Gastroesophageal sphincter (tissue), 4 donors: ENCODE data around the gene SHISAL2A. TPM values are rescaled to one million over a fixed set of nuclear protein-coding genes. Genes with fewer than 3 reads are reported as not detected.

Experiments used
- ATAC-seq: fragments of 150-250 bp; one replicate; pipeline ENCODE4 v1.9.1; 2016; ENCODE audit warnings: mild to moderate bottlenecking, moderate library complexity
- H3K27ac ChIP-seq, 4 donors: fragments of 200-600 bp; sonication (generic) in 3 of 4; 1 replicate in 3 of 4; 2 replicates in 1 of 4; pipeline ENCODE4 v1.5.1; 2016 to 2019
- H3K27me3 ChIP-seq: fragments of 200-600 bp; sonication (generic); one replicate; pipeline ENCODE4 v1.5.1; 2019
- H3K36me3 ChIP-seq, 2 donors: fragments of 200-600 bp; sonication (generic); one replicate each; pipeline ENCODE4 v1.5.1; 2019; ENCODE audit warnings: control low read depth in 1 of 2
- H3K4me1 ChIP-seq, 3 donors: fragments of 200-600 bp; sonication (generic); 1 replicate in 2 of 3; 2 replicates in 1 of 3; pipeline ENCODE4 v1.5.1; 2016 to 2019; ENCODE audit warnings: control low read depth in 2 of 3
- H3K4me3 ChIP-seq, 2 donors: fragments of 200-600 bp; sonication (generic); one replicate each; pipeline ENCODE4 v1.5.1; 2019; ENCODE audit warnings: mild to moderate bottlenecking in 1 of 2, moderate library complexity in 1 of 2
- H3K9me3 ChIP-seq, 3 donors: fragments of 200-600 bp; sonication (generic); one replicate each; pipeline ENCODE4 v1.5.1; 2017 to 2019; ENCODE audit warnings: control low read depth in 2 of 3
- CTCF ChIP-seq, 4 experiments: fragments of 200-600 bp in 2 of 4; fragments of 450-650 bp in 2 of 4; sonication (generic) in 1 of 4; IDR thresholded peaks; one replicate each; pipeline ENCODE4 v1.5.1; 2017 to 2019; ENCODE audit warnings: antibody characterized with exemption in 4 of 4, mild to moderate bottlenecking in 2 of 4, moderate library complexity in 2 of 4
- EP300 ChIP-seq: sonication (generic); formaldehyde crosslinking; IDR thresholded peaks from one replicate; pipeline ENCODE4 v1.6.1; 2017; ENCODE audit warnings: antibody characterized with exemption, mild to moderate bottlenecking
- POLR2A ChIP-seq, 2 donors: fragments of 450-650 bp; IDR thresholded peaks; one replicate each; pipeline ENCODE4 v1.6.1; 2017; ENCODE audit warnings: antibody characterized with exemption in 2 of 2, mild to moderate bottlenecking in 2 of 2, moderate library complexity in 1 of 2
- POLR2AphosphoS5 ChIP-seq: sonication (generic); formaldehyde crosslinking; IDR thresholded peaks from one replicate; pipeline ENCODE4 v1.6.1; 2017; ENCODE audit warnings: antibody characterized with exemption
- whole genome bisulfite sequencing, 2 donors: methylation state at CpG; one replicate each; pipeline ENCODE4 v1.1.5; 2018; ENCODE audit warnings: low coverage in 1 of 2; 5-methylcytosine and 5-hydroxymethylcytosine counted together
- total RNA-seq, 4 donors: library from RNA; depleted of rRNA; stranded (reverse); fragments of >200 nt; gene quantifications; one replicate each; pipeline ENCODE4 v1.1.0, GENCODE V29; 2016

The SHISAL2A gene
- total RNA-seq, 4 donors from 2014 or later: not detected

- peak within 1 kb of the TSS; percentile 49 to 89 (median 85) for H3K27ac ChIP-seq
- peak; percentile 87 for ATAC-seq
- H3K9me3 ChIP-seq: no peaks in the 10 kb centered on the region
- peaks cover 0 to 22% (median 0%) of the 10 kb centered on the region in 3 donors for H3K4me1 ChIP-seq
- H3K27me3 ChIP-seq: no peaks in the 10 kb centered on the region
- 0 to 2% methylated on average over 10 to 17 of the region's 68 CpGs for WGBS, 2 donors
- TF ChIP-seq EP300 (no peak), POLR2AphosphoS5 (peak; percentile 42), CTCF (IDR thresholded peaks at IDR 0.05) (peak in 2 of 4 experiments; percentile 15 to 22), POLR2A (IDR thresholded peaks at IDR 0.05) (peak in 1 of 2 donors; percentile 18)
- H3K4me3 ChIP-seq: peak within 1 kb of the TSS; percentile 73 to 87
- H3K36me3 ChIP-seq: peaks cover 0 to 2% of the 10 kb centered on the region in 2 donors
These were observed 65.1 kb downstream of the SHISAL2A start, which contains the start of gene COA7 for GRCh38 chr1:52697795-52698674. Gene COA7 (minus strand): TSS chr1:52698347. CDS start chr1:52698326, 21 bp downstream.

- Histone ChIP-seq H3K27me3 (no peaks in the 10 kb centered on the region), H3K36me3 (no peaks in the 10 kb centered on the region), H3K9me3 (no peaks in the 10 kb centered on the region), H3K27ac (peak overlapping the region; percentile 3 to 88 (median 82)), H3K4me3 (peak overlapping the region; percentile 32 to 60), H3K4me1 (peaks cover 0 to 17% (median 0%) of the 10 kb centered on the region in 3 donors)
- 1 to 2% methylated on average over 11 to 13 of the region's 35 CpGs for WGBS, 2 donors
- peak; percentile 93 for ATAC-seq
- peak; percentile 43 for TF ChIP-seq POLR2AphosphoS5
- no peak for TF ChIP-seq CTCF (IDR thresholded peaks at IDR 0.05)
These were observed 70.2 kb downstream of the SHISAL2A start for GRCh38 chr1:52702886-52703787.

- H3K36me3 ChIP-seq: no peaks in the 10 kb centered on the region
- ATAC-seq: no peak
- no peaks in the 10 kb centered on the region for H3K9me3 ChIP-seq
- H3K4me1 ChIP-seq: peaks cover 0 to 22% (median 4%) of the 10 kb centered on the region in 3 donors
- no peak overlapping the region for H3K27ac ChIP-seq
- TF ChIP-seq EP300 (no peak), POLR2AphosphoS5 (no peak), CTCF (IDR thresholded peaks at IDR 0.05) (no peak), POLR2A (IDR thresholded peaks at IDR 0.05) (no peak)
- no peak overlapping the region for H3K4me3 ChIP-seq
- 57 to 82% methylated on average over 1 to 5 of the region's 6 CpGs for WGBS, 2 donors
- no peaks in the 10 kb centered on the region for H3K27me3 ChIP-seq
These were observed 73.2 kb downstream of the SHISAL2A start for GRCh38 chr1:52706136-52706670.

Other genes with a start within 250 kb of the SHISAL2A start
- gene ORC1, start 228.7 kb upstream of the SHISAL2A start, total RNA-seq: under 1 TPM; 0.12 to 0.72 (median 0.57) TPM
- 10 to 100 TPM; 15.2 to 20.3 (median 19.5) TPM for gene PRPF38A, start 228.6 kb upstream of the SHISAL2A start, total RNA-seq
- gene TUT4, start 80.1 kb upstream of the SHISAL2A start, total RNA-seq: 10 to 100 TPM; 32.3 to 56.5 (median 34.0) TPM
- gene GPX7, start 30.8 kb upstream of the SHISAL2A start, total RNA-seq: 10 to 100 TPM; 13.0 to 22.5 (median 16.2) TPM
- 1 to 10 TPM; 7.7 to 9.6 (median 9.0) TPM for gene COA7, start 65.2 kb downstream of the SHISAL2A start, total RNA-seq
- 10 to 100 TPM; 48.3 to 67.2 (median 59.7) TPM for gene ZYG11B, start 93.3 kb downstream of the SHISAL2A start, total RNA-seq
- not detected for gene ZYG11A, start 209.6 kb downstream of the SHISAL2A start, total RNA-seq